Hematopoietic multipotent progenitor cell treated with erythropoietin and hydrocortisone succinate and interleukin-3 and kit ligand, for 8 days (in vitro differentiated cells): ENCODE results near the gene ZFAND6.

ENCODE experiments used
- DNase-seq: peaks from one replicate; pipeline ENCODE4 v3.0.0-alpha.2; 2015

ZFAND6 gene

GRCh38 chr15:80172401-80172800 is 112.9 kb downstream of the ZFAND6 start:
- no peak for DNase-seq

- DNase-seq: peak; percentile 75
Observed at GRCh38 chr15:80173022-80173759, 113.7 kb downstream of the ZFAND6 start.

- no peak for DNase-seq
Observed at GRCh38 chr15:80174017-80174746, 114.7 kb downstream of the ZFAND6 start.

GRCh38 chr15:80175436-80175835 is 116.0 kb downstream of the ZFAND6 start:
- DNase-seq: no peak

- no peak for DNase-seq
Observed at GRCh38 chr15:80176443-80176842, 117.0 kb downstream of the ZFAND6 start.

GRCh38 chr15:80177156-80177555 is 117.7 kb downstream of the ZFAND6 start:
- no peak for DNase-seq

- no peak for DNase-seq
Observed at GRCh38 chr15:80179025-80179759, 119.7 kb downstream of the ZFAND6 start.

- DNase-seq: no peak
Observed at GRCh38 chr15:80179935-80180334, 120.5 kb downstream of the ZFAND6 start.

- DNase-seq: no peak
Observed at GRCh38 chr15:80180468-80180867, 121.0 kb downstream of the ZFAND6 start.

GRCh38 chr15:80180986-80181385 is 121.5 kb downstream of the ZFAND6 start:
- no peak for DNase-seq

GRCh38 chr15:80182611-80183261 is 123.3 kb downstream of the ZFAND6 start:
- DNase-seq: no peak

GRCh38 chr15:80183306-80183705 is 123.8 kb downstream of the ZFAND6 start:
- DNase-seq: no peak

- DNase-seq: no peak
Observed at GRCh38 chr15:80183886-80184285, 124.4 kb downstream of the ZFAND6 start.

- DNase-seq: no peak
Observed at GRCh38 chr15:80184554-80184953, 125.1 kb downstream of the ZFAND6 start.

- DNase-seq: no peak
Observed at GRCh38 chr15:80185152-80185551, 125.7 kb downstream of the ZFAND6 start.

- no peak for DNase-seq
Observed at GRCh38 chr15:80186066-80186465, 126.6 kb downstream of the ZFAND6 start.

- DNase-seq: no peak
Observed at GRCh38 chr15:80186597-80186996, 127.1 kb downstream of the ZFAND6 start.
